Natural killer cell (primary cell): Measurements from ENCODE around the gene SEPTIN8. TPM values are rescaled to one million over a fixed set of nuclear protein-coding genes. Genes with fewer than 3 reads are reported as not detected.
A peak's percentile ranks its signal among the peaks of the same experiment; 100 is the strongest.

Experiments used
- ATAC-seq, 3 donors: fragments of 150-1000 bp in 2 of 3; fragments of 200-7000 bp in 1 of 3; cut with Tn5 transposase; 1 replicate in 1 of 3; 2 replicates in 2 of 3; pipeline ENCODE4 v1.10.0; 2021; ENCODE audit warnings: mild to moderate bottlenecking in 2 of 3, moderate library complexity in 2 of 3
- DNase-seq, 2 donors: peaks; one replicate each; pipeline versions ENCODE4 v3.0.0 to v3.0.0-alpha.2; 2013 to 2021; ENCODE audit warnings: mixed read lengths in 1 of 2
- H3K27ac ChIP-seq: one replicate; pipeline ENCODE4 v1.5.1; 2013; ENCODE audit warnings: mild to moderate bottlenecking, low read length
- H3K27me3 ChIP-seq: one replicate; pipeline ENCODE4 v1.6.1; 2013; ENCODE audit warnings: low read length; ENCODE audit not compliant: control insufficient read depth, insufficient read depth
- H3K36me3 ChIP-seq: one replicate; pipeline ENCODE4 v1.6.1; 2013; ENCODE audit warnings: low read length; ENCODE audit not compliant: control insufficient read depth, insufficient read depth
- H3K4me1 ChIP-seq: one replicate; pipeline ENCODE4 v1.6.1; 2013; ENCODE audit warnings: low read length; ENCODE audit not compliant: control insufficient read depth, insufficient read depth
- H3K4me3 ChIP-seq: one replicate; pipeline ENCODE4 v1.5.1; 2013; ENCODE audit warnings: low read length
- H3K9me3 ChIP-seq: one replicate; pipeline ENCODE4 v1.6.1; 2013; ENCODE audit warnings: low read length; ENCODE audit not compliant: control insufficient read depth, insufficient read depth
- H3K27ac Mint-ChIP-seq, 2 donors: one replicate each; pipeline ENCODE4 v1.8.0; 2022; ENCODE audit warnings: mild to moderate bottlenecking in 2 of 2, mixed read lengths in 2 of 2, moderate library complexity in 1 of 2
- H3K27me3 Mint-ChIP-seq, 2 donors: one replicate each; pipeline ENCODE4 v1.8.0; 2022; ENCODE audit warnings: low read depth in 2 of 2, mixed read lengths in 2 of 2
- H3K36me3 Mint-ChIP-seq: one replicate; pipeline ENCODE4 v1.8.0; 2022; ENCODE audit warnings: mixed read lengths
- H3K4me1 Mint-ChIP-seq, 2 donors: one replicate each; pipeline ENCODE4 v1.8.0; 2022; ENCODE audit warnings: mixed read lengths in 2 of 2
- H3K4me3 Mint-ChIP-seq: one replicate; pipeline ENCODE4 v1.8.0; 2022; ENCODE audit warnings: mild to moderate bottlenecking, moderate library complexity, mixed read lengths
- H3K9me3 Mint-ChIP-seq, 2 donors: one replicate each; pipeline ENCODE4 v1.8.0; 2022; ENCODE audit warnings: mixed read lengths in 2 of 2
- CTCF ChIP-seq: fragments of 200-600 bp; IDR thresholded peaks from one replicate; pipeline ENCODE4 v1.8.0; 2022; ENCODE audit warnings: antibody characterized with exemption
- WGBS: methylation state at CpG from one replicate; pipeline ENCODE4 v1.1.7; 2013; ENCODE audit warnings: missing lambda C conversion rate; ENCODE audit not compliant: insufficient coverage; 5-methylcytosine and 5-hydroxymethylcytosine counted together
- intact Hi-C: fragments of 100-400 bp; cut with micrococcal nuclease; formaldehyde crosslinking; loops from one replicate; pipeline ENCODE4 v1.14.2; 2022
- total RNA-seq, 4 donors: library from RNA; stranded (reverse); fragments of 120-200 nt in 1 of 4; gene quantifications; one replicate each; pipeline versions ENCODE4 v1.2.3 to v1.2.4, GENCODE V29; 2013 to 2022

Gene SEPTIN8
- total RNA-seq, 3 donors from 2014 or later (not counting 1 experiment from before 2014, with no cell fraction given): 5.2 to 17.0 (median 9.4) TPM

GRCh38 chr5:132820162-132820754 is 43.2 kb upstream of the SEPTIN8 start:
- Histone ChIP-seq H3K27me3 (peaks cover 35% of the 10 kb centered on the region), H3K4me3 (no peak overlapping the region), H3K9me3 (no peaks in the 10 kb centered on the region), H3K36me3 (no peaks in the 10 kb centered on the region), H3K4me1 (peaks cover 11% of the 10 kb centered on the region), H3K27ac (no peak overlapping the region)
- Mint-ChIP-seq H3K4me3 (no peak overlapping the region), H3K36me3 (no peaks in the 10 kb centered on the region), H3K27me3 (peaks cover 45 to 52% of the 10 kb centered on the region in 2 donors), H3K27ac (peak overlapping the region in 1 of 2 donors; percentile 33), H3K9me3 (no peaks in the 10 kb centered on the region), H3K4me1 (peaks cover 10 to 11% of the 10 kb centered on the region in 2 donors)
- ATAC-seq: peak; percentile 90 to 98 (median 96)
- TF ChIP-seq CTCF: peak; percentile 81
- WGBS: 26% methylated on average over 14 of the region's 15 CpGs
- peak; percentile 81 to 93 for DNase-seq
- intact Hi-C loops: loop anchor here (1.0 to 5.0 kb wide), 4 partner anchors 293 to 547 kb away; no protein-coding TSS in a partner anchor

- no peak for ATAC-seq
- Histone ChIP-seq H3K27me3 (peaks cover 27% of the 10 kb centered on the region), H3K36me3 (no peaks in the 10 kb centered on the region), H3K9me3 (no peaks in the 10 kb centered on the region), H3K4me3 (no peak overlapping the region), H3K4me1 (peaks cover 11% of the 10 kb centered on the region), H3K27ac (no peak overlapping the region)
- peaks cover 48% of the 10 kb centered on the region in 2 donors for H3K27me3 Mint-ChIP-seq
- H3K36me3 Mint-ChIP-seq: no peaks in the 10 kb centered on the region
- H3K9me3 Mint-ChIP-seq: no peaks in the 10 kb centered on the region
- peak in 1 of 2 donors; percentile 38 for DNase-seq
- no peak overlapping the region for H3K4me3 Mint-ChIP-seq
- no peak for TF ChIP-seq CTCF
- WGBS: 16% methylated on average over 26 of the region's 26 CpGs
- intact Hi-C loops: no loop called here
- peaks cover 10 to 11% of the 10 kb centered on the region in 2 donors for H3K4me1 Mint-ChIP-seq
- no peak overlapping the region for H3K27ac Mint-ChIP-seq
These were observed 42.4 kb upstream of the SEPTIN8 start for GRCh38 chr5:132819468-132819867.

GRCh38 chr5:132817011-132817410 is 40.0 kb upstream of the SEPTIN8 start:
- 80% methylated on average over 1 of the region's 1 CpG for WGBS
- TF ChIP-seq CTCF: no peak
- peaks cover 15% of the 10 kb centered on the region for H3K4me1 ChIP-seq
- Mint-ChIP-seq H3K27me3 (peaks cover 48 to 59% of the 10 kb centered on the region in 2 donors), H3K9me3 (no peaks in the 10 kb centered on the region), H3K36me3 (no peaks in the 10 kb centered on the region), H3K4me3 (no peak overlapping the region), H3K4me1 (peaks cover 16 to 18% of the 10 kb centered on the region in 2 donors), H3K27ac (no peak overlapping the region)
- no peaks in the 10 kb centered on the region for H3K9me3 ChIP-seq
- intact Hi-C loops: no loop called here
- H3K27ac ChIP-seq: no peak overlapping the region
- no peak for DNase-seq
- no peak for ATAC-seq
- peaks cover 26% of the 10 kb centered on the region for H3K27me3 ChIP-seq
- no peaks in the 10 kb centered on the region for H3K36me3 ChIP-seq
- no peak overlapping the region for H3K4me3 ChIP-seq

GRCh38 chr5:132816554-132816953 is 39.5 kb upstream of the SEPTIN8 start:
- H3K4me1 ChIP-seq: peaks cover 15% of the 10 kb centered on the region
- Mint-ChIP-seq H3K4me1 (peaks cover 16 to 18% of the 10 kb centered on the region in 2 donors), H3K4me3 (no peak overlapping the region), H3K27me3 (peaks cover 44 to 63% of the 10 kb centered on the region in 2 donors), H3K27ac (no peak overlapping the region), H3K36me3 (no peaks in the 10 kb centered on the region), H3K9me3 (no peaks in the 10 kb centered on the region)
- DNase-seq (no peak), ATAC-seq (no peak)
- no peak overlapping the region for H3K27ac ChIP-seq
- TF ChIP-seq CTCF: no peak
- no peaks in the 10 kb centered on the region for H3K36me3 ChIP-seq
- intact Hi-C loops: no loop called here
- no peaks in the 10 kb centered on the region for H3K9me3 ChIP-seq
- peaks cover 29% of the 10 kb centered on the region for H3K27me3 ChIP-seq
- no peak overlapping the region for H3K4me3 ChIP-seq
